ENCODE measurements around the gene CCR6. TPM values are rescaled to one million over a fixed set of nuclear protein-coding genes. Genes with fewer than 3 reads are reported as not detected.

CCR6 gene
- total and polyA plus RNA-seq, 10 of the 15 experiments (the other 5 are each of a cell fraction or from before 2014, with no cell fraction given): 2.2 to 7.6 (median 6.7) TPM

DNA sequence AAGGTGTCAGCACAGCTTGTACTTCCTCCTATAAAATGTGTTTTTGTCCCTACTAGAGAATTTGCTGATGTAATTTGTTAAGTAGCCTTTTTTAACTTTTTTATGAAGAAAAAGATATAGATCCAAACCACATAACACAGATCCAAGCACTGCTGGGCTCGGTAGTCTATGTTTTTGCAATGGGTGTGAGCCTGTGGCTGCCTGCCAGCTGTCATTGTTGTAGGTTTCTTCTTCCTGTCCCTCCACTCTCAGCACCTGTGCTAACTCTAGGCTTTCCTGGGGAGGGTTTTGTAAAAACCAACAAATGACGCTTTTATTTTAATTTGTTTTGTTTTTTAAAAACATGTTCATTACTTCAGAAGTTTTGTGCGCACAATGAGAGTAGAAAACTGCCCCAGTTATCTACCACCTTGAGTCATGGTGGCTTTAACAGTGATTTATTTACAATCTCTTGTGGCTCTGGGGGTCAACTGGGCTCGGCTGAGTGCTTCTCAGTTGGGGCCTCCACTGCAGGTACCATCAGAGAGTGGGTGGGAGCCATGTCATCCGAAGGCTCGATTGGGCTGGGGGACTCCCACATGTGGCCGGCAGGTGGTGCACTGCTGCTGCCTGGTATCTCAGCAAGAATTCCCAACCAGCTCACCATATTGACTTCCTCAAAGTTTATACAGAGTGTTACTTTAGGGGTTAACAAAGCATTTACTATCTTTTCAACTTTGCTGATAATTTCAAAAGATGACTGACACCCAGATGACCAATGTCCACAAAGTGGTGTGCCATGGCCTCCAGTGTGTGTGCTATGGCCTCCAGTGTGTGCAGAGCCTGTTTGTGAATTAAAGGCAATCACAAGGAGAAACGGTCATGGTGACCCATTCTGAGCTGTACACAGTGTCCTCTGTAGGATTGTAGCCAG, 3.0 kb upstream of the CCR6 start (continued):
- TF ChIP-seq GATAD2B (conservative IDR thresholded peaks at IDR 0.05; ENCODE audit: low read depth): no peak
- TF ChIP-seq KDM1A (IDR thresholded peaks at IDR 0.05; ENCODE audit: borderline replicate concordance): no peak
- 0 out of 2 replicates have a peak, but pooled peaks have one; percentile 8 for TF ChIP-seq RUNX3 (IDR thresholded peaks at IDR 0.05; ENCODE audit: low read length)
- TF ChIP-seq RBBP5 (conservative IDR thresholded peaks at IDR 0.05): no peak
- TF ChIP-seq, protein P1, sequence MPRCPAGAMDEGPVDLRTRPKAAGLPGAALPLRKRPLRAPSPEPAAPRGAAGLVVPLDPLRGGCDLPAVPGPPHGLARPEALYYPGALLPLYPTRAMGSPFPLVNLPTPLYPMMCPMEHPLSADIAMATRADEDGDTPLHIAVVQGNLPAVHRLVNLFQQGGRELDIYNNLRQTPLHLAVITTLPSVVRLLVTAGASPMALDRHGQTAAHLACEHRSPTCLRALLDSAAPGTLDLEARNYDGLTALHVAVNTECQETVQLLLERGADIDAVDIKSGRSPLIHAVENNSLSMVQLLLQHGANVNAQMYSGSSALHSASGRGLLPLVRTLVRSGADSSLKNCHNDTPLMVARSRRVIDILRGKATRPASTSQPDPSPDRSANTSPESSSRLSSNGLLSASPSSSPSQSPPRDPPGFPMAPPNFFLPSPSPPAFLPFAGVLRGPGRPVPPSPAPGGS (IDR thresholded peaks at IDR 0.05; ENCODE audit: borderline replicate concordance, insufficient read depth, low read depth, low read length, poor library complexity, severe bottlenecking): no peak
- no peak for TF ChIP-seq ZNF384 (IDR thresholded peaks at IDR 0.05; ENCODE audit: borderline replicate concordance, low read depth, low read length)
- TF ChIP-seq ZNF274 (IDR thresholded peaks at IDR 0.05; ENCODE audit: insufficient read depth, insufficient read length): no peak
- no peak for TF ChIP-seq ZZZ3 (IDR thresholded peaks at IDR 0.05; ENCODE audit: control insufficient read depth, insufficient read length, low read depth)
- TF ChIP-seq EED (IDR thresholded peaks at IDR 0.05; ENCODE audit: low read depth): 0 out of 2 replicates have a peak, but pooled peaks have one; percentile 27
- no peak for TF ChIP-seq CHD4 (IDR thresholded peaks at IDR 0.05)
- TF ChIP-seq NFXL1 (IDR thresholded peaks at IDR 0.05; ENCODE audit: borderline replicate concordance): no peak
- 0 out of 2 replicates have a peak, but pooled peaks have one; percentile 53 for TF ChIP-seq TCF3 (IDR thresholded peaks at IDR 0.05; ENCODE audit: borderline replicate concordance, insufficient read depth, low read depth, low read length)
- no peak for TF ChIP-seq SUPT20H (IDR thresholded peaks at IDR 0.05; ENCODE audit: borderline replicate concordance, control insufficient read depth, low read depth, low read length)
- TF ChIP-seq RCOR1 (conservative IDR thresholded peaks at IDR 0.05; ENCODE audit: low read depth, low read length): no peak
- no peak for TF ChIP-seq MEF2A (IDR thresholded peaks at IDR 0.05; ENCODE audit: insufficient read depth, low read depth, low read length)
- 0 out of 2 replicates have a peak, but pooled peaks have one; percentile 60 for TF ChIP-seq SMARCA5 (IDR thresholded peaks at IDR 0.05)
- TF ChIP-seq RAD51 (IDR thresholded peaks at IDR 0.05): no peak
- no peak for TF ChIP-seq LARP7 (IDR thresholded peaks at IDR 0.05)
- TF ChIP-seq, protein P2, sequence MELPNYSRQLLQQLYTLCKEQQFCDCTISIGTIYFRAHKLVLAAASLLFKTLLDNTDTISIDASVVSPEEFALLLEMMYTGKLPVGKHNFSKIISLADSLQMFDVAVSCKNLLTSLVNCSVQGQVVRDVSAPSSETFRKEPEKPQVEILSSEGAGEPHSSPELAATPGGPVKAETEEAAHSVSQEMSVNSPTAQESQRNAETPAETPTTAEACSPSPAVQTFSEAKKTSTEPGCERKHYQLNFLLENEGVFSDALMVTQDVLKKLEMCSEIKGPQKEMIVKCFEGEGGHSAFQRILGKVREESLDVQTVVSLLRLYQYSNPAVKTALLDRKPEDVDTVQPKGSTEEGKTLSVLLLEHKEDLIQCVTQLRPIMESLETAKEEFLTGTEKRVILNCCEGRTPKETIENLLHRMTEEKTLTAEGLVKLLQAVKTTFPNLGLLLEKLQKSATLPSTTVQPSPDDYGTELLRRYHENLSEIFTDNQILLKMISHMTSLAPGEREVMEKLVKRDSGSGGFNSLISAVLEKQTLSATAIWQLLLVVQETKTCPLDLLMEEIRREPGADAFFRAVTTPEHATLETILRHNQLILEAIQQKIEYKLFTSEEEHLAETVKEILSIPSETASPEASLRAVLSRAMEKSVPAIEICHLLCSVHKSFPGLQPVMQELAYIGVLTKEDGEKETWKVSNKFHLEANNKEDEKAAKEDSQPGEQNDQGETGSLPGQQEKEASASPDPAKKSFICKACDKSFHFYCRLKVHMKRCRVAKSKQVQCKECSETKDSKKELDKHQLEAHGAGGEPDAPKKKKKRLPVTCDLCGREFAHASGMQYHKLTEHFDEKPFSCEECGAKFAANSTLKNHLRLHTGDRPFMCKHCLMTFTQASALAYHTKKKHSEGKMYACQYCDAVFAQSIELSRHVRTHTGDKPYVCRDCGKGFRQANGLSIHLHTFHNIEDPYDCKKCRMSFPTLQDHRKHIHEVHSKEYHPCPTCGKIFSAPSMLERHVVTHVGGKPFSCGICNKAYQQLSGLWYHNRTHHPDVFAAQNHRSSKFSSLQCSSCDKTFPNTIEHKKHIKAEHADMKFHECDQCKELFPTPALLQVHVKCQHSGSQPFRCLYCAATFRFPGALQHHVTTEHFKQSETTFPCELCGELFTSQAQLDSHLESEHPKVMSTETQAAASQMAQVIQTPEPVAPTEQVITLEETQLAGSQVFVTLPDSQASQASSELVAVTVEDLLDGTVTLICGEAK (IDR thresholded peaks at IDR 0.05; ENCODE audit: borderline replicate concordance): no peak
- TF ChIP-seq SRF (IDR thresholded peaks at IDR 0.05; ENCODE audit: low read depth in 2 of 2, low read length in 2 of 2): no peak
- peak; percentile 30 for TF ChIP-seq RAD21 (IDR thresholded peaks at IDR 0.05; ENCODE audit: insufficient read depth, low read depth, low read length)
- TF ChIP-seq, protein P3, sequence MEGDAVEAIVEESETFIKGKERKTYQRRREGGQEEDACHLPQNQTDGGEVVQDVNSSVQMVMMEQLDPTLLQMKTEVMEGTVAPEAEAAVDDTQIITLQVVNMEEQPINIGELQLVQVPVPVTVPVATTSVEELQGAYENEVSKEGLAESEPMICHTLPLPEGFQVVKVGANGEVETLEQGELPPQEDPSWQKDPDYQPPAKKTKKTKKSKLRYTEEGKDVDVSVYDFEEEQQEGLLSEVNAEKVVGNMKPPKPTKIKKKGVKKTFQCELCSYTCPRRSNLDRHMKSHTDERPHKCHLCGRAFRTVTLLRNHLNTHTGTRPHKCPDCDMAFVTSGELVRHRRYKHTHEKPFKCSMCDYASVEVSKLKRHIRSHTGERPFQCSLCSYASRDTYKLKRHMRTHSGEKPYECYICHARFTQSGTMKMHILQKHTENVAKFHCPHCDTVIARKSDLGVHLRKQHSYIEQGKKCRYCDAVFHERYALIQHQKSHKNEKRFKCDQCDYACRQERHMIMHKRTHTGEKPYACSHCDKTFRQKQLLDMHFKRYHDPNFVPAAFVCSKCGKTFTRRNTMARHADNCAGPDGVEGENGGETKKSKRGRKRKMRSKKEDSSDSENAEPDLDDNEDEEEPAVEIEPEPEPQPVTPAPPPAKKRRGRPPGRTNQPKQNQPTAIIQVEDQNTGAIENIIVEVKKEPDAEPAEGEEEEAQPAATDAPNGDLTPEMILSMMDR (IDR thresholded peaks at IDR 0.05 in 2 of 3, conservative IDR thresholded peaks at IDR 0.05 in 1 of 3; ENCODE audit: control insufficient read depth in 2 of 3, extremely low read depth in 1 of 3, insufficient read depth in 1 of 3, low read depth in 3 of 3, low read length in 3 of 3): peak; percentile 18 to 58 (median 56); a peak in 5 of 6 replicates
- no peak for TF ChIP-seq FOXK2 (IDR thresholded peaks at IDR 0.05)

Data from GM12878 (cell line).